GM18519 (cell line): Measurements from ENCODE around the gene PNMA1.

Experiments used
- ATAC-seq: cut with Tn5 transposase; IDR thresholded peaks from one replicate; pipeline ENCODE4 v1.9.1; 2021; ENCODE audit warnings: mild to moderate bottlenecking, moderate library complexity; ENCODE audit not compliant: unreplicated experiment, low FRiP score

Gene PNMA1

DNA sequence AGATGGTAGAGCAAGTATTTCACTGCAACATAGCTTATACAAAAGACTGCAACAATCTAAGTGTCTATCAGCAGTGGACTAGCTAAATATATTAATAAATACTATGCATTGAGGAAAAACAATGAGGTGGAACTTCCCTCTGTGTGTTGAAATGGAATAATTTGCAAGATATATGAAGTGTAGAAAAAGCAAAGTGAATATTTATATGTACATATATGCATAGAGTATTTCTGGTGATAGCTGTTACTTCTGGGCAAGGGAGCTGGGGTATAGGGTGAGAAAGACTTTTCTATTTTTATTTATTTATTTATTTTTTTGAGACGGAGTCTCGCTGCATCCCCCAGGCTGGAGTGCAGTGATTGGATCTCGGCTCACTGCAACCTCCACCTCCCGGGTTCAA, 35.5 kb downstream of the PNMA1 start:
- no peak for ATAC-seq

DNA sequence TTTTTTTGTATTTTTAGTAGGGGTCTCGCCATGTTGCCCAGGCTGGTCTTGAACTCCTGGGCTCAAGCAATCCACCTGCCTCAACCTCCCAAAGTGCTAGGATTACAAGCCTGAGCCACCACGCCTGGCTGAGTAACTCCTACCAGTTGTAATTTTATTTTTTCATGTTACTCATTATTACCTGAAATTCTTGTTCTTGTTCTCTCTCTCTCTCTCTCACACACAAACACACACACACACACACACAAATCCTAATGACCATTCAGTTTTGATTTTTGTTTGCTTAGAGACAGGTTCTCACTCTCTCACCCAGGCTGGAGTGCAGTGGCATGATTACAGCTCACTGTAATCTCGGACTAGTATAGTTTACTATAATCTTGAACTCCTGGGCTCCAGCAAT, 39.2 kb downstream of the PNMA1 start:
- no peak for ATAC-seq

DNA sequence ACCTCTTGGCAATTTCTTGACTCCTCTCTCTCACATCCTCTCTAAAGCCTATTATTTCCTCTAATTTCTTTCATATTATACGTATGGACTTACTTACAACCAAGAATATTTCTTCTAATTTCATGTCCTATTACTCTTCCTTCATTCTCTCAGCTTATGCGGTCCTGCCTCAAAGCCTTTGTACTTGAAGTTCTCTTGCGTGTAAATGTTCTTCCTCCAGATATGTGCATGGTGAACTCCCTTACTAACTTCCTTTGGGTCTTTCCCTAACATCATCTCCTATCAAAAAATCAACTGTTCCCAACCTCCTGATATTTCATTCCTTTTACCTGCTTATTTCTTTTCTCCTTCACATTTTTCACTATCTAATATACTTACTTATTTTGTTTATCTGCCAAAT, 46.3 kb downstream of the PNMA1 start:
- ATAC-seq = no peak

DNA sequence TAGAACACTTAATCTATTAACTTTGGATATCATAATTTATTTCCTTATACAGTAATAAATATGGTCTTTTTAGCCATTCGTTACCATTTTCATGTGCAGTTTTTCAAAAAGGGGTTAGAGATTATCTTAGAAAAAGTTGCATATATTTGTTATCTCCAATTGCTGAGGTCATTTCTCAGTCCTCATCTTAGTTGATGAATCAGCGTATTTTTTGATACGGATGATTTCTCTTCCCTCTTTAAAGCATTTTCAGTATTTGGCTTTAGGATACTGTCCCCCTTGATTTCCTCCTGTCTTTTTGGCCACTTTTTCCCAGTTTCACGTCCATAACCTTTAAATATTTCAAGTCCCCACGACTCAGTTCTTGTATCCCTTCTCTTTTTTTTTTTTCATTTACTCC, 47.6 kb downstream of the PNMA1 start:
- no peak for ATAC-seq

DNA sequence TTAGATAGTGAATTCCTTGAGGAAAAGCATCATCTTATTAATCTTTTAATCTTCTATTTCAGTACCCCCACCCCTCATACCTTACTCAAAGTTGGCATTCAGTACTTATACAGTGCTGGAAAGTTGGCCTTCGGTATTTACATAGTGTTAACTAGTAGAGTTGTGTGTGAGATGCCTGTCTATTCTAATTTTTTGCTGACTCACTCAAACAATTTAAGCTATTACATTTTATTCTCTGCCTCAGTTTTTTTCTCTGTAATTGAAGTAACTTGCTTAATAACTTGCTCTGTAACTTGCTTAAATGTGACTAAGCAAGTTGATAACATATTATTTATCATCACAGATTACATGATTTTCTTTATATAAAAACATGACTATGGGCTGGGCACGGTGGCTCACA, 49.1 kb downstream of the PNMA1 start:
- no peak for ATAC-seq

DNA sequence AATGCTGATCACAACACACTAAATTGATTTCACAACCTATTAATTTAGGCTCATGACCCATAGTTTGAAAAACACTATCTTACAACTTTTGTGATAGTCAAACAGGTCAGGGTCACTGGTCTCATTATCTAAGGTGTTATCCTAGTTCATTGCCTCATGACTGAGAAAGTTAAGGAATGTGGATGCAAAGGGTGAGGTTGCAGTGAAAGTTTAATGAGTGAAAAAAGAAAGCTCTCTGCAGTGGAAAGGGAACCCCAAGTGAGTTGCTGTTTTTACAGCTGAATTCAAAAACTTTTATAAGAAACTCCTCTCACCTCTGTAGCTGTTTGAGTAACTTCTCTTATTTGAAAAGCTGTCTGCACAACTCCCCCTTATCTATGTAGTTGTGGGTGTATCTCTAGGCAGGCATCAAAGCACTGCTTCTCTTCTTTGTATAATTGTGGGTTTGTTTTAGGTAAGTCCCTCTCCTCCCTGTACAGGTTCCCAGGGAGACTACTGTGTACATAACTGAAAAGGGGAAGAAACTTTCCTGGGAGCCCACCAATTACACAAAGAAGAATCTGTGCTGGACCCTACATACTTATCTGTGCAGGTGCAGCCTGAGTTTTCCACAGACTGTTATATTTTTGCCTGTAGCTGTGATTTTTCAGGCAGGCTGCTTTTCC, 50.5 kb downstream of the PNMA1 start:
- no peak for ATAC-seq

DNA sequence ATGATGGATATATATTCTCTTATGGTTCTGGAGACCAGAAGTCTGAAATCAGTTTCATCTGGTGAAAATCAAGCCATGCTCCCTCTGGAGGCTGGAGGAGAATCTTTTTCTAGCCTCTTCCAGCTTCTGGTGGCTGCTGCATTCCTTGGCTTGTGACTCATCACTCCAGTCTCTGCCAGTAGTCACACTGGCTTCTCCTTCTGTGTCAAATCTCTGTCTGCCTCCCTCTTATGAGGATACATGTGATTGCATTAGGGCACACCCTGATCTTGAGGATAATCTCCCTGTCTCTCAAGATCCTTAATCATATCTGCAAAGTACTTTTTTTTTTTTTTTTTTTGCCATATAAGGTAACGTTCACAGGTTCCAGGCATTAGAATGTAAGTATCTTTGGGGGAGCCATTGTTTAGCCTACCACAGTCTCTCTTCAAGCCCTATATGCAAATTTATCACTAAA, 51.7 kb downstream of the PNMA1 start:
- no peak for ATAC-seq

DNA sequence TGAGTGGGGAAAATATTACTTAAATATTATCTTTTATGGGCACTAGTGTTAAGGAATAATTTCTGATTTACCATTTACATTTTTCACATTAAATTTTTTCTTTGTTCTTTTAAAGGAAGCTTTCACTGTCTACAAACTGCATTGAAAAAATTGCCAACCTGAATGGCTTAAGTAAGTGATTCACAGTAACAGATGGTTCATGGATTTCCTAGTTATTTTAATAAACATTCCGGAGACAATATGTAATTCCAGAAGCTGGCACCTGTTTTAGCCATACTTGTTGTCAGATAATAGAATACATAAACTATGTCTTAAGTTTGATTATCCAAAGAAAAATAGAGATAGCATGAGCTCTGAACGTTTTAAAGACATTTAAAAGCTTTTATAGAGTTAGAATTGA, 52.3 kb downstream of the PNMA1 start:
- ATAC-seq = no peak
